ENCODE results near the gene BAIAP3. TPM values are rescaled to one million over a fixed set of nuclear protein-coding genes. Genes with fewer than 3 reads are reported as not detected.

BAIAP3 gene
- total RNA-seq, 1 experiment from 2014 or later = 10.3 TPM

- DNase-seq (ENCODE audit: low spot score) = no peak
These were observed 59.4 kb downstream of the BAIAP3 start for GRCh38 chr16:1392826-1393225.

- no peak for DNase-seq (ENCODE audit: low spot score)
These were observed 60.2 kb downstream of the BAIAP3 start for GRCh38 chr16:1393613-1394176.

- DNase-seq (ENCODE audit: low spot score) = no peak
These were observed 61.0 kb downstream of the BAIAP3 start for GRCh38 chr16:1394367-1394951.

GRCh38 chr16:1395444-1396031 lies 62.1 kb downstream of the BAIAP3 start:
- DNase-seq (ENCODE audit: low spot score) = no peak

GRCh38 chr16:1397779-1398178 lies 64.3 kb downstream of the BAIAP3 start:
- DNase-seq (ENCODE audit: low spot score) = no peak

GRCh38 chr16:1398351-1398750 lies 64.9 kb downstream of the BAIAP3 start:
- DNase-seq (ENCODE audit: low spot score) = no peak

Other genes starting within 250 kb of the BAIAP3 start
- gene C1QTNF8, start 237.4 kb upstream of the BAIAP3 start, total RNA-seq (2014; rRNA removed; shearing (Covaris generic)) = 2.9 TPM in 1 of 2 replicates, not detected in the other
- gene CACNA1H, start 180.5 kb upstream of the BAIAP3 start, total RNA-seq (2014; rRNA removed; shearing (Covaris generic)) = 2.0 and 3.4 TPM in 2 replicates
- gene TPSG1, start 108.4 kb upstream of the BAIAP3 start, total RNA-seq (2014; rRNA removed; shearing (Covaris generic)) = 2.9 and 4.3 TPM in 2 replicates
- 1.1 TPM in 1 of 2 replicates, not detected in the other for gene TPSB2, start 103.5 kb upstream of the BAIAP3 start, total RNA-seq (2014; rRNA removed; shearing (Covaris generic))
- 2.1 and 4.0 TPM in 2 replicates for gene TPSAB1, start 92.9 kb upstream of the BAIAP3 start, total RNA-seq (2014; rRNA removed; shearing (Covaris generic))
- not detected in 2 replicates for gene TPSD1, start 77.6 kb upstream of the BAIAP3 start, total RNA-seq (2014; rRNA removed; shearing (Covaris generic))
- 102 and 117 TPM in 2 replicates for gene UBE2I, start 24.0 kb upstream of the BAIAP3 start, total RNA-seq (2014; rRNA removed; shearing (Covaris generic))
- gene TSR3, start 18.2 kb downstream of the BAIAP3 start, total RNA-seq (2014; rRNA removed; shearing (Covaris generic)) = 179 TPM in 2 replicates
- 45.8 and 61.0 TPM in 2 replicates for gene GNPTG, start 18.3 kb downstream of the BAIAP3 start, total RNA-seq (2014; rRNA removed; shearing (Covaris generic))
- gene UNKL, start 81.1 kb downstream of the BAIAP3 start, total RNA-seq (2014; rRNA removed; shearing (Covaris generic)) = 25.5 and 31.6 TPM in 2 replicates
- gene UQCC4, start 87.1 kb downstream of the BAIAP3 start, total RNA-seq (2014; rRNA removed; shearing (Covaris generic)) = 38.6 and 45.1 TPM in 2 replicates
- gene PERCC1, start 97.4 kb downstream of the BAIAP3 start, total RNA-seq (2014; rRNA removed; shearing (Covaris generic)) = not detected in 2 replicates
- 0.03 and 0.26 TPM in 2 replicates for gene CCDC154, start 110.9 kb downstream of the BAIAP3 start, total RNA-seq (2014; rRNA removed; shearing (Covaris generic))
- gene CLCN7, start 141.4 kb downstream of the BAIAP3 start, total RNA-seq (2014; rRNA removed; shearing (Covaris generic)) = 79.9 and 86.3 TPM in 2 replicates
- not detected in 2 replicates for gene PTX4, start 155.3 kb downstream of the BAIAP3 start, total RNA-seq (2014; rRNA removed; shearing (Covaris generic))
- gene TELO2, start 159.7 kb downstream of the BAIAP3 start, total RNA-seq (2014; rRNA removed; shearing (Covaris generic)) = 20.9 and 28.8 TPM in 2 replicates
- gene TMEM204, start 200.0 kb downstream of the BAIAP3 start, total RNA-seq (2014; rRNA removed; shearing (Covaris generic)) = 0.17 TPM in 1 of 2 replicates, not detected in the other

Data from A172 (cell line).